ENCODE results near the gene CAMSAP2. TPM values are rescaled to one million over a fixed set of nuclear protein-coding genes. Genes with fewer than 3 reads are reported as not detected.

The CAMSAP2 gene
- total RNA-seq, 6 experiments from 2014 or later = 30.2 to 35.6 (median 33.3) TPM

DNA sequence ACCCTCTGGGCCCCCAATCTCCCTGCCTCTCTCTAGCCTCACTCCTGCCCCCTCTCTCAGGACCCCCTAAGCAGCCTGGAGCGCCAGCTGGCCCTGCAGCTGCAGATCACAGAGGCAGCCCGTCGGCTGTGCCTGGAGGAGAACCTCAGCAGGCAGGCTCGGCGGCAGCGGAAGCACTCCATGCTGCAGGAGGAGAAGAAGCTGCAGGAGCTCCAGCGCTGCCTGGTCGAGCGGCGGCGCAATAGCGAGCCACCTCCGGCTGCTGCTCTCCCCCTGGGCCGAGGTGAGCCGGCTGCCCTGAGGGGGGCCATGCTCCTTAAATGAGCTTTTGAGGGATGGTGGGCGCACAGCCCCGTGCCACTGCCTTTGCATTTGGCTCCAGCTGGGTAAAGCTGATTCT lies 162.2 kb downstream of the CAMSAP2 start:
- no peak for DNase-seq
- Mint-ChIP-seq H3K4me1 (ENCODE audit: low read depth) (peaks cover 6% of the 10 kb centered on the region; the same call in 1 of the 2 replicates), H3K4me3 (no peak overlapping the region), H3K9me3 (no peaks in the 10 kb centered on the region), H3K36me3 (ENCODE audit: low read depth) (no peaks in the 10 kb centered on the region), H3K27me3 (ENCODE audit: insufficient read depth) (peaks cover 51% of the 10 kb centered on the region), H3K27ac (no peak overlapping the region)
- TF ChIP-seq, protein P1, sequence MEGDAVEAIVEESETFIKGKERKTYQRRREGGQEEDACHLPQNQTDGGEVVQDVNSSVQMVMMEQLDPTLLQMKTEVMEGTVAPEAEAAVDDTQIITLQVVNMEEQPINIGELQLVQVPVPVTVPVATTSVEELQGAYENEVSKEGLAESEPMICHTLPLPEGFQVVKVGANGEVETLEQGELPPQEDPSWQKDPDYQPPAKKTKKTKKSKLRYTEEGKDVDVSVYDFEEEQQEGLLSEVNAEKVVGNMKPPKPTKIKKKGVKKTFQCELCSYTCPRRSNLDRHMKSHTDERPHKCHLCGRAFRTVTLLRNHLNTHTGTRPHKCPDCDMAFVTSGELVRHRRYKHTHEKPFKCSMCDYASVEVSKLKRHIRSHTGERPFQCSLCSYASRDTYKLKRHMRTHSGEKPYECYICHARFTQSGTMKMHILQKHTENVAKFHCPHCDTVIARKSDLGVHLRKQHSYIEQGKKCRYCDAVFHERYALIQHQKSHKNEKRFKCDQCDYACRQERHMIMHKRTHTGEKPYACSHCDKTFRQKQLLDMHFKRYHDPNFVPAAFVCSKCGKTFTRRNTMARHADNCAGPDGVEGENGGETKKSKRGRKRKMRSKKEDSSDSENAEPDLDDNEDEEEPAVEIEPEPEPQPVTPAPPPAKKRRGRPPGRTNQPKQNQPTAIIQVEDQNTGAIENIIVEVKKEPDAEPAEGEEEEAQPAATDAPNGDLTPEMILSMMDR (IDR thresholded peaks at IDR 0.05) = no peak

DNA sequence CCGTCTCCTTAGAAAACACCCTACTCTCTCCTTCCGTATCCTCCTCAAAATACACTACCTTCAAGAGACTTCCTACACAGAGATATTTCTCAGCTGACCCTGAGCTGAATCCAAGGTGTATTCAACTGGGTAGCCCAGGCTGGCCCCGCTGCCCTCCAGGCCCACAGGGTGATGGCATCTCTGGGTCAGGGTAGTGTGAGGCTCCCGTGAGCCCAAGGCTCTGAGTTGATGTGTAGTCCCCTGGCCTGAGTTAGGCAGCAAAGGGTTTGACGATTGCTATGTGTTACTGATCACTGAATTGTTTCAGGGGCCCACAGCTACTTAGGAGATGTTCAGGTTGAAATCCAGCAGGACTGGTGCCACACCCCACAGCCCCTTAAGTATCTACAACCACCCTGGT lies 162.7 kb downstream of the CAMSAP2 start:
- Mint-ChIP-seq H3K4me1 (ENCODE audit: low read depth) (peaks cover 4% of the 10 kb centered on the region; the same call in 1 of the 2 replicates), H3K27ac (no peak overlapping the region), H3K4me3 (no peak overlapping the region), H3K9me3 (no peaks in the 10 kb centered on the region), H3K36me3 (ENCODE audit: low read depth) (no peaks in the 10 kb centered on the region), H3K27me3 (ENCODE audit: insufficient read depth) (peaks cover 49% of the 10 kb centered on the region)
- TF ChIP-seq, protein P1 (IDR thresholded peaks at IDR 0.05) = no peak
- no peak for DNase-seq

DNA sequence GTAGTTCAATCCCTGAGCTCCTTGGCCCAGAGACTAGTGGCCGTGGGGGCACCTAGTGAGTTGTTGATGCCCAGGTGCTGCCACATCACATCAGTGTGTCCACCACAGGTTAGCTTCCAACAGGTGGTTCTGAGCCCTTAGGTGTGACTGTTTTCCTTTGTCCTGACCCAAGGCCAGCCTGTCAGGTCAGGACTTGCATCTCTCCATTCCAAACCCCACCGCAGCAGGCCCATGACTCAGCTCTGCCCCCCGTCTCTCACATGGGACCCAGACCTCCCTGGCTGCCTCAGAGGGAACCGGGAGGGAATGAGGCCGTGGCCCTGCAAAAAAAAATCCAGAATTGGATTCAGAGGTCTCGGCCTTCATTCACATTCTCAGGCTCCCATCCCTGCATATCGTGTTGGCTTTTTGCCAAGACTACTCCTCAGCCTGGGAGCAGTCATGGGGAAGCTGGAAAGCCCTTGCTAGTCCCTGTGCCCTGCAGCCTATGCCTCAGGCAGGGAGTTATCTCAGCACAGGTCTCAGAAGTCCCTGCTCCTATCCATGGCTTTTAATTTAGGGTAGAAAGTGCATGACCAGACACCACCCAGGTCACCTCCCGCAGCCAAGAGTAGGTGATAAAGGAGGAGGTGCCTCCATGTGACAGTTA lies 163.2 kb downstream of the CAMSAP2 start:
- no peaks in the 10 kb centered on the region for H3K4me1 Mint-ChIP-seq (ENCODE audit: low read depth)
- H3K27me3 Mint-ChIP-seq (ENCODE audit: insufficient read depth) = peaks cover 49% of the 10 kb centered on the region
- H3K36me3 Mint-ChIP-seq (ENCODE audit: low read depth) = no peaks in the 10 kb centered on the region
- no peak for DNase-seq
- no peak overlapping the region for H3K27ac Mint-ChIP-seq
- TF ChIP-seq, protein P1 (IDR thresholded peaks at IDR 0.05) = no peak
- no peaks in the 10 kb centered on the region for H3K9me3 Mint-ChIP-seq
- H3K4me3 Mint-ChIP-seq = no peak overlapping the region

DNA sequence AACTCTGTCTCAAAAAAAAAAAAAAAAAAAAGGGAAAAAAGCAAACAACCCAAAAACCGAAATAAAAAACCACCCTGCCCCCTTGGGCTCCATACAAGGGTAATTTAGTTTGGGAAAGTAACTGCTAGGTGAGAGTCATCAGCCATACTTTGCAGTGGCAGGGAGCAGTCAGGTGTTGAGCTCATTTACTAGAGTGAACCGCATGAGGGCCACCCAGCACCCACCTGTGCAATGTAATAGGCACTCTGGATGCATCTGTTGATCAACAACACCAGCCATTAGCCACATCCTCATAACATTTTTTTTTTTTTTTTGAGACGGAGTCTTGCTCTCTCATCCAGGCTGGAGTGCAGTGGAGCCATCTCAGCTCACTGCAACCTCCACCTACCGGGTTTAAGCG lies 165.1 kb downstream of the CAMSAP2 start:
- no peak for DNase-seq
- TF ChIP-seq, protein P1 (IDR thresholded peaks at IDR 0.05) = no peak

DNA sequence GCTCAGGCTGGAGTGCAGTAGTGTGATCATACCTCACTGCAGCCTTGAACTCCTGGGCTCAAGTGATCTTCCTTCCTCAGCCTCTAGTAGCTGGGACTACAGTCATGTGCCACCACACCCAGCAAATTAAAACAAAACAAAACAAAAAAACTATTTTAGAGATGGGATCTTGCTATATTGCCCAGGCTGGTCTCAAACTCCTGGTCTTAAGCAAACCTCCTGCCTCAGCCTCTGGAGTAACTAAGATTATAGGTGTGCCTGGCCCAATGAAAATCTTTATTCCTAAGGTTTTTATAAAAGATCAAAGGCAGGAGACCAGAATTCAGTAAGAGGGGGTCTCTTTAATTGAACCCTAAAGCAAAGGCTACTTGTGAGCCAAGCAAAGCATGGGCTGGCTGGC lies 166.1 kb downstream of the CAMSAP2 start:
- H3K27ac Mint-ChIP-seq = no peak overlapping the region
- TF ChIP-seq, protein P1 (IDR thresholded peaks at IDR 0.05) = no peak
- H3K9me3 Mint-ChIP-seq = no peaks in the 10 kb centered on the region
- no peaks in the 10 kb centered on the region for H3K36me3 Mint-ChIP-seq (ENCODE audit: low read depth)
- no peak overlapping the region for H3K4me3 Mint-ChIP-seq
- DNase-seq = no peak
- H3K4me1 Mint-ChIP-seq (ENCODE audit: low read depth) = no peaks in the 10 kb centered on the region
- peaks cover 38% of the 10 kb centered on the region for H3K27me3 Mint-ChIP-seq (ENCODE audit: insufficient read depth)

More for the DNA sequence above, 165.1 kb downstream of the CAMSAP2 start:
- H3K4me1 Mint-ChIP-seq (ENCODE audit: low read depth) = no peaks in the 10 kb centered on the region
- peaks cover 45% of the 10 kb centered on the region for H3K27me3 Mint-ChIP-seq (ENCODE audit: insufficient read depth)
- no peaks in the 10 kb centered on the region for H3K36me3 Mint-ChIP-seq (ENCODE audit: low read depth)
- no peaks in the 10 kb centered on the region for H3K9me3 Mint-ChIP-seq
- no peak overlapping the region for H3K27ac Mint-ChIP-seq
- no peak overlapping the region for H3K4me3 Mint-ChIP-seq

Data from HFFc6 (cell line).